ENCODE data around the gene PIERCE2.

DNA sequence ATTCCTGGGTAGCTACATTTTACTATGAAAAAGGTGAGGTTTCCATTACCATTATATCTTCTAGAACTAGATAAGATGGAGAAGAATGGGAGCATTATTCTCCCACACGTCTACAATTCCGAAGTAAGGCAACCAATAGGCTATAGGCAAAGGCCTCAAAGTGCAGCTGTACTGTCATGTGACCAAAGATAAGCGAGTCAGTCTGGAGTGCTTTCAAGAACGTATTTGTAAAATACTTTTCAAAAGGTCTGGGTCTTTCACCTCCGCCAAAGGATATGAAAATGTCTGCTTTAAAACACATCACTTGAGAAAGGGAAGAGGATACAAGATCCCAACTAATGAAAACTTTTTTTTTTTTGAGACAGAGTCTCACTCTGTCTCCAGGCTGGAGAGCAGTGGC lies 10.1 kb upstream of the PIERCE2 start:
- TF ChIP-seq, protein P1, sequence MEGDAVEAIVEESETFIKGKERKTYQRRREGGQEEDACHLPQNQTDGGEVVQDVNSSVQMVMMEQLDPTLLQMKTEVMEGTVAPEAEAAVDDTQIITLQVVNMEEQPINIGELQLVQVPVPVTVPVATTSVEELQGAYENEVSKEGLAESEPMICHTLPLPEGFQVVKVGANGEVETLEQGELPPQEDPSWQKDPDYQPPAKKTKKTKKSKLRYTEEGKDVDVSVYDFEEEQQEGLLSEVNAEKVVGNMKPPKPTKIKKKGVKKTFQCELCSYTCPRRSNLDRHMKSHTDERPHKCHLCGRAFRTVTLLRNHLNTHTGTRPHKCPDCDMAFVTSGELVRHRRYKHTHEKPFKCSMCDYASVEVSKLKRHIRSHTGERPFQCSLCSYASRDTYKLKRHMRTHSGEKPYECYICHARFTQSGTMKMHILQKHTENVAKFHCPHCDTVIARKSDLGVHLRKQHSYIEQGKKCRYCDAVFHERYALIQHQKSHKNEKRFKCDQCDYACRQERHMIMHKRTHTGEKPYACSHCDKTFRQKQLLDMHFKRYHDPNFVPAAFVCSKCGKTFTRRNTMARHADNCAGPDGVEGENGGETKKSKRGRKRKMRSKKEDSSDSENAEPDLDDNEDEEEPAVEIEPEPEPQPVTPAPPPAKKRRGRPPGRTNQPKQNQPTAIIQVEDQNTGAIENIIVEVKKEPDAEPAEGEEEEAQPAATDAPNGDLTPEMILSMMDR (IDR thresholded peaks at IDR 0.05), result no peak
- TF ChIP-seq POLR2A (IDR thresholded peaks at IDR 0.05), result no peak
